HCT116 (cell line): ENCODE measurements around the gene ANO6. TPM values are rescaled to one million over a fixed set of nuclear protein-coding genes. Genes with fewer than 3 reads are reported as not detected.

Experiments used
- ATAC-seq: fragments of 200-7000 bp; cut with Tn5 transposase; 2 replicates; pipeline ENCODE4 v1.9.1; 2020; ENCODE audit warnings: mild to moderate bottlenecking, moderate library complexity
- BruUV-seq: library from RNA; stranded (reverse); fragments of 400-500 nt; replicated peaks from 2 replicates; lab custom pipeline; 2021; lab: Mats Ljungman, UMichigan
- CTCF ChIA-PET: fragments of 300-600 bp; sonication (Branson Sonifier 250); formaldehyde crosslinking; loops from one replicate; lab custom pipeline; 2021; ENCODE audit warnings: antibody characterized with exemption; lab: Charles Lee
- POLR2A ChIA-PET: fragments of 300-600, 350-600 bp; sonication (Branson Sonifier 250); formaldehyde crosslinking; loops from one replicate; lab custom pipeline; 2021; ENCODE audit warnings: antibody characterized with exemption; lab: Charles Lee
- RAD21 ChIA-PET, 2 experiments: fragments of 300-600 bp; sonication (Branson Sonifier 250); formaldehyde crosslinking; loops; one replicate each; lab custom pipeline; 2023; ENCODE audit warnings: low total read pairs in 2 of 2; ENCODE audit not compliant: uncharacterized antibody in 2 of 2, unreplicated experiment in 2 of 2, low non-redundant PET in 1 of 2; lab: Charles Lee
- DNase-seq: peaks from one replicate; pipeline ENCODE4 v3.0.0-alpha.2; 2010; ENCODE audit warnings: low read depth, low spot score
- H2AFZ ChIP-seq: fragments of 200-600 bp; shearing (Covaris generic), sonication (generic); 2 replicates; pipeline ENCODE4 v1.6.1; 2017; ENCODE audit warnings: low read depth, mixed run types, mixed read lengths, antibody characterized with exemption, low read length; ENCODE audit not compliant: poor library complexity, severe bottlenecking
- H3K27ac ChIP-seq: 2 replicates; pipeline ENCODE4 v1.5.1; 2012; ENCODE audit warnings: low read depth, low read length
- H3K27me3 ChIP-seq: fragments of 200-600 bp; sonication (generic); 2 replicates; pipeline ENCODE4 v1.6.1; 2016; ENCODE audit warnings: mixed run types, low read length, mixed read lengths; ENCODE audit not compliant: insufficient read depth
- H3K36me3 ChIP-seq, 2 experiments: fragments of 200-500 bp in 1 of 2; fragments of 200-600 bp in 1 of 2; sonication (Bioruptor generic) in 1 of 2; sonication (generic) in 1 of 2; 2 replicates each; pipeline versions ENCODE4 v1.5.1 to v1.6.1; 2014 to 2016; ENCODE audit warnings: low read length in 2 of 2, inconsistent platforms in 1 of 2, mixed read lengths in 1 of 2, mixed run types in 1 of 2; ENCODE audit not compliant: insufficient read depth in 2 of 2, control insufficient read depth in 1 of 2
- H3K4me1 ChIP-seq, 2 experiments: fragments of 200-600 bp in 1 of 2; sonication (generic) in 1 of 2; 2 replicates each; pipeline versions ENCODE4 v1.5.1 to v1.6.1; 2012 to 2017; ENCODE audit warnings: low read length in 2 of 2, inconsistent platforms in 1 of 2, mild to moderate bottlenecking in 1 of 2, mixed read lengths in 1 of 2, mixed run types in 1 of 2, moderate library complexity in 1 of 2; ENCODE audit not compliant: insufficient read depth in 2 of 2, control insufficient read depth in 1 of 2
- H3K4me2 ChIP-seq: fragments of 200-600 bp; sonication (generic); 2 replicates; pipeline ENCODE4 v1.6.1; 2017; ENCODE audit warnings: mixed run types, low read length, mixed read lengths
- H3K4me3 ChIP-seq, 2 experiments: fragments of 200-600 bp in 1 of 2; sonication (generic) in 1 of 2; replicated peaks in 1 of 2; 2 replicates each; pipeline ENCODE4 v1.5.1; 2011 to 2016; ENCODE audit warnings: low read length in 2 of 2, control low read depth in 1 of 2, low read depth in 1 of 2, mild to moderate bottlenecking in 1 of 2, mixed read lengths in 1 of 2, mixed run types in 1 of 2
- H3K79me2 ChIP-seq: fragments of 200-600 bp; sonication (generic); 2 replicates; pipeline ENCODE4 v1.6.1; 2017; ENCODE audit warnings: mild to moderate bottlenecking, mixed run types, low read length, moderate library complexity, mixed read lengths; ENCODE audit not compliant: insufficient read depth
- H3K9ac ChIP-seq: fragments of 200-600 bp; sonication (generic); 2 replicates; pipeline ENCODE4 v1.6.1; 2016; ENCODE audit warnings: low read length, mixed read lengths
- H3K9me2 ChIP-seq: fragments of 200-600 bp; sonication (generic), shearing (Covaris generic); 2 replicates; pipeline ENCODE4 v1.6.1; 2017; ENCODE audit warnings: mixed run types, mild to moderate bottlenecking, moderate library complexity; ENCODE audit not compliant: insufficient read depth
- H3K9me3 ChIP-seq, 2 experiments: fragments of 200-500 bp in 1 of 2; fragments of 200-600 bp in 1 of 2; sonication (Bioruptor generic) in 1 of 2; sonication (generic) in 1 of 2; 2 replicates each; pipeline ENCODE4 v1.6.1; 2014 to 2017; ENCODE audit warnings: low read length in 2 of 2, mixed read lengths in 2 of 2, inconsistent platforms in 1 of 2, low read depth in 1 of 2, mild to moderate bottlenecking in 1 of 2, mixed run types in 1 of 2, moderate library complexity in 1 of 2; ENCODE audit not compliant: control insufficient read depth in 1 of 2, insufficient read depth in 1 of 2
- H4K20me1 ChIP-seq: fragments of 200-600 bp; sonication (generic), shearing (Covaris generic); 2 replicates; pipeline ENCODE4 v1.6.1; 2017; ENCODE audit warnings: mixed run types, mild to moderate bottlenecking, moderate library complexity; ENCODE audit not compliant: insufficient read depth
- CBX3 ChIP-seq: IDR thresholded peaks from 2 replicates; pipeline ENCODE4 v1.6.1; 2012; ENCODE audit warnings: low read depth
- CEBPB ChIP-seq: IDR thresholded peaks from 2 replicates; pipeline ENCODE4 v1.6.1; 2012; ENCODE audit warnings: low read depth
- EGR1 ChIP-seq: IDR thresholded peaks from 2 replicates; pipeline ENCODE4 v1.6.1; 2012; ENCODE audit warnings: low read depth
- ELF1 ChIP-seq: IDR thresholded peaks from 2 replicates; pipeline ENCODE4 v1.6.1; 2012; ENCODE audit warnings: low read depth, borderline replicate concordance
- EZH2 ChIP-seq: fragments of 200-600 bp; sonication (generic); IDR thresholded peaks from 2 replicates; pipeline ENCODE4 v1.6.1; 2017; ENCODE audit warnings: antibody characterized with exemption, mixed run types
- EZH2phosphoT487 ChIP-seq: fragments of 200-600 bp; IDR thresholded peaks from 2 replicates; pipeline ENCODE4 v1.6.1; 2018; ENCODE audit warnings: antibody characterized with exemption, borderline replicate concordance
- FOSL1 ChIP-seq: IDR thresholded peaks from 2 replicates; pipeline ENCODE4 v1.6.1; 2012; ENCODE audit warnings: low read depth
- JUND ChIP-seq: IDR thresholded peaks from 2 replicates; pipeline ENCODE4 v1.6.1; 2012
- POLR2A ChIP-seq: IDR thresholded peaks from 2 replicates; pipeline ENCODE4 v1.7.0; 2011; ENCODE audit warnings: borderline replicate concordance; ENCODE audit not compliant: insufficient read depth, insufficient read length; ENCODE audit errors: extremely low read depth
- POLR2AphosphoS5 ChIP-seq: IDR thresholded peaks from 2 replicates; pipeline ENCODE4 v1.6.1; 2011; ENCODE audit warnings: mild to moderate bottlenecking, low read depth, low read length, moderate library complexity
- RAD21 ChIP-seq: IDR thresholded peaks from 2 replicates; pipeline ENCODE4 v1.6.1; 2012; ENCODE audit warnings: low read depth, mild to moderate bottlenecking
- SIN3A ChIP-seq: IDR thresholded peaks from 2 replicates; pipeline ENCODE4 v1.6.1; 2012; ENCODE audit warnings: low read depth
- SP1 ChIP-seq: IDR thresholded peaks from 2 replicates; pipeline ENCODE4 v1.6.1; 2012; ENCODE audit warnings: low read depth
- SRF ChIP-seq: IDR thresholded peaks from 2 replicates; pipeline ENCODE4 v1.6.1; 2012; ENCODE audit warnings: low read depth
- YY1 ChIP-seq: IDR thresholded peaks from 2 replicates; pipeline ENCODE4 v1.6.1; 2011; ENCODE audit warnings: low read length, low read depth, moderate library complexity, mild to moderate bottlenecking; ENCODE audit not compliant: insufficient replicate concordance; ENCODE audit errors: extremely low read depth
- ZNF274 ChIP-seq: fragments of 200-500 bp; sonication (Bioruptor generic); IDR thresholded peaks from 2 replicates; pipeline ENCODE4 v1.6.1; 2014; ENCODE audit warnings: mild to moderate bottlenecking, low read depth, low read length, inconsistent platforms
- intact Hi-C: fragments of 100-400 bp; cut with micrococcal nuclease; formaldehyde crosslinking; loops from 2 replicates; pipeline ENCODE4 v1.10.0; 2022
- total RNA-seq: library from RNA; stranded (reverse); gene quantifications from one replicate; pipeline ENCODE4 v1.2.1, GENCODE V29; 2021; ENCODE audit not compliant: unreplicated experiment
- TF ChIP-seq, protein P1 (sequence below): IDR thresholded peaks from 2 replicates; pipeline ENCODE4 v1.6.1; 2012
- TF ChIP-seq, protein P2 (sequence below): IDR thresholded peaks from 2 replicates; pipeline ENCODE4 v1.6.1; 2011; ENCODE audit warnings: mild to moderate bottlenecking, low read length, moderate library complexity; ENCODE audit not compliant: insufficient replicate concordance; ENCODE audit errors: extremely low read depth
- TF ChIP-seq, protein P3 (sequence below), 3 experiments: fragments of 200-600 bp in 1 of 3; sonication (generic) in 1 of 3; IDR thresholded peaks in 2 of 3; conservative IDR thresholded peaks in 1 of 3; 2 replicates each; pipeline ENCODE4 v1.5.1; 2012 to 2017; ENCODE audit warnings: low read depth in 2 of 3, low read length in 2 of 3, antibody characterized with exemption in 1 of 3, borderline replicate concordance in 1 of 3, control low read depth in 1 of 3, mild to moderate bottlenecking in 1 of 3, mixed read lengths in 1 of 3, mixed run types in 1 of 3, moderate library complexity in 1 of 3; ENCODE audit not compliant: insufficient read depth in 1 of 3
- TF ChIP-seq, protein P4 (sequence below): IDR thresholded peaks from 2 replicates; pipeline ENCODE4 v1.6.1; 2012; ENCODE audit warnings: low read depth

Gene ANO6
- total RNA-seq, 1 experiment from 2014 or later: 36.7 TPM

DNA sequence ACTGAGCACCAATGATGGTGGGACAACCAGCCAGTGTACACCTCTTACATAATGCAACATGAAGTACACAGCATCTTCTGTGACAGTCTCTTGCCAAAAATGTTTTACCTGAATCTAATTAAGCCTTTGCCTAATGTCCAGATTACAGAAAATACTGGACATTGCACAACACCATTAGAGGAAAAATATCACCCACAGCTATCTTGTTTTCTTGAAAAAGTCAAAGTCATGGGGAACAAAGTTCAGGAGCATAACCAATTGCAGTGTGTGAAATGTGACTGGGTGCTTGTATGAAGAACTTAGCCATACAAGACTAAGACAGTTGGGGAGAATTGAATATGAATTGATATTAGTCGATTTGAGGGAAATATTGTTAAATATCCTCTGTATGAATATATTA is 12.1 kb upstream of the ANO6 start:
- DNase-seq: no peak
- H3K36me3 ChIP-seq: no peaks in the 10 kb centered on the region
- no peak overlapping the region for H2AFZ ChIP-seq
- RAD21 ChIA-PET: no interaction called here
- no peak for ATAC-seq
- H3K79me2 ChIP-seq: no peaks in the 10 kb centered on the region
- H3K27me3 ChIP-seq: no peaks in the 10 kb centered on the region
- CTCF ChIA-PET: no interaction called here
- H3K27ac ChIP-seq: no peak overlapping the region
- H3K9me2 ChIP-seq: no peaks in the 10 kb centered on the region
- BruUV-seq: no TSS peak
- intact Hi-C loops: no loop called here
- TF ChIP-seq, protein P1, sequence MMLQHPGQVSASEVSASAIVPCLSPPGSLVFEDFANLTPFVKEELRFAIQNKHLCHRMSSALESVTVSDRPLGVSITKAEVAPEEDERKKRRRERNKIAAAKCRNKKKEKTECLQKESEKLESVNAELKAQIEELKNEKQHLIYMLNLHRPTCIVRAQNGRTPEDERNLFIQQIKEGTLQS: no peak
- TF ChIP-seq EZH2 (no peak), POLR2A (no peak), SRF (no peak), RAD21 (no peak), CEBPB (no peak), SIN3A (no peak), EZH2phosphoT487 (no peak), JUND (no peak), EGR1 (no peak), ZNF274 (no peak), POLR2AphosphoS5 (no peak), YY1 (no peak), SP1 (no peak), CBX3 (no peak), ELF1 (no peak), FOSL1 (no peak)
- TF ChIP-seq, protein P2, sequence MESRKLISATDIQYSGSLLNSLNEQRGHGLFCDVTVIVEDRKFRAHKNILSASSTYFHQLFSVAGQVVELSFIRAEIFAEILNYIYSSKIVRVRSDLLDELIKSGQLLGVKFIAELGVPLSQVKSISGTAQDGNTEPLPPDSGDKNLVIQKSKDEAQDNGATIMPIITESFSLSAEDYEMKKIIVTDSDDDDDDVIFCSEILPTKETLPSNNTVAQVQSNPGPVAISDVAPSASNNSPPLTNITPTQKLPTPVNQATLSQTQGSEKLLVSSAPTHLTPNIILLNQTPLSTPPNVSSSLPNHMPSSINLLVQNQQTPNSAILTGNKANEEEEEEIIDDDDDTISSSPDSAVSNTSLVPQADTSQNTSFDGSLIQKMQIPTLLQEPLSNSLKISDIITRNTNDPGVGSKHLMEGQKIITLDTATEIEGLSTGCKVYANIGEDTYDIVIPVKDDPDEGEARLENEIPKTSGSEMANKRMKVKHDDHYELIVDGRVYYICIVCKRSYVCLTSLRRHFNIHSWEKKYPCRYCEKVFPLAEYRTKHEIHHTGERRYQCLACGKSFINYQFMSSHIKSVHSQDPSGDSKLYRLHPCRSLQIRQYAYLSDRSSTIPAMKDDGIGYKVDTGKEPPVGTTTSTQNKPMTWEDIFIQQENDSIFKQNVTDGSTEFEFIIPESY: no peak
- TF ChIP-seq, protein P3, sequence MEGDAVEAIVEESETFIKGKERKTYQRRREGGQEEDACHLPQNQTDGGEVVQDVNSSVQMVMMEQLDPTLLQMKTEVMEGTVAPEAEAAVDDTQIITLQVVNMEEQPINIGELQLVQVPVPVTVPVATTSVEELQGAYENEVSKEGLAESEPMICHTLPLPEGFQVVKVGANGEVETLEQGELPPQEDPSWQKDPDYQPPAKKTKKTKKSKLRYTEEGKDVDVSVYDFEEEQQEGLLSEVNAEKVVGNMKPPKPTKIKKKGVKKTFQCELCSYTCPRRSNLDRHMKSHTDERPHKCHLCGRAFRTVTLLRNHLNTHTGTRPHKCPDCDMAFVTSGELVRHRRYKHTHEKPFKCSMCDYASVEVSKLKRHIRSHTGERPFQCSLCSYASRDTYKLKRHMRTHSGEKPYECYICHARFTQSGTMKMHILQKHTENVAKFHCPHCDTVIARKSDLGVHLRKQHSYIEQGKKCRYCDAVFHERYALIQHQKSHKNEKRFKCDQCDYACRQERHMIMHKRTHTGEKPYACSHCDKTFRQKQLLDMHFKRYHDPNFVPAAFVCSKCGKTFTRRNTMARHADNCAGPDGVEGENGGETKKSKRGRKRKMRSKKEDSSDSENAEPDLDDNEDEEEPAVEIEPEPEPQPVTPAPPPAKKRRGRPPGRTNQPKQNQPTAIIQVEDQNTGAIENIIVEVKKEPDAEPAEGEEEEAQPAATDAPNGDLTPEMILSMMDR (IDR thresholded peaks at IDR 0.05 in 2 of 3, conservative IDR thresholded peaks at IDR 0.05 in 1 of 3; ENCODE audit: borderline replicate concordance in 1 of 3, insufficient read depth in 1 of 3, low read depth in 2 of 3, low read length in 2 of 3): no peak
- TF ChIP-seq, protein P4, sequence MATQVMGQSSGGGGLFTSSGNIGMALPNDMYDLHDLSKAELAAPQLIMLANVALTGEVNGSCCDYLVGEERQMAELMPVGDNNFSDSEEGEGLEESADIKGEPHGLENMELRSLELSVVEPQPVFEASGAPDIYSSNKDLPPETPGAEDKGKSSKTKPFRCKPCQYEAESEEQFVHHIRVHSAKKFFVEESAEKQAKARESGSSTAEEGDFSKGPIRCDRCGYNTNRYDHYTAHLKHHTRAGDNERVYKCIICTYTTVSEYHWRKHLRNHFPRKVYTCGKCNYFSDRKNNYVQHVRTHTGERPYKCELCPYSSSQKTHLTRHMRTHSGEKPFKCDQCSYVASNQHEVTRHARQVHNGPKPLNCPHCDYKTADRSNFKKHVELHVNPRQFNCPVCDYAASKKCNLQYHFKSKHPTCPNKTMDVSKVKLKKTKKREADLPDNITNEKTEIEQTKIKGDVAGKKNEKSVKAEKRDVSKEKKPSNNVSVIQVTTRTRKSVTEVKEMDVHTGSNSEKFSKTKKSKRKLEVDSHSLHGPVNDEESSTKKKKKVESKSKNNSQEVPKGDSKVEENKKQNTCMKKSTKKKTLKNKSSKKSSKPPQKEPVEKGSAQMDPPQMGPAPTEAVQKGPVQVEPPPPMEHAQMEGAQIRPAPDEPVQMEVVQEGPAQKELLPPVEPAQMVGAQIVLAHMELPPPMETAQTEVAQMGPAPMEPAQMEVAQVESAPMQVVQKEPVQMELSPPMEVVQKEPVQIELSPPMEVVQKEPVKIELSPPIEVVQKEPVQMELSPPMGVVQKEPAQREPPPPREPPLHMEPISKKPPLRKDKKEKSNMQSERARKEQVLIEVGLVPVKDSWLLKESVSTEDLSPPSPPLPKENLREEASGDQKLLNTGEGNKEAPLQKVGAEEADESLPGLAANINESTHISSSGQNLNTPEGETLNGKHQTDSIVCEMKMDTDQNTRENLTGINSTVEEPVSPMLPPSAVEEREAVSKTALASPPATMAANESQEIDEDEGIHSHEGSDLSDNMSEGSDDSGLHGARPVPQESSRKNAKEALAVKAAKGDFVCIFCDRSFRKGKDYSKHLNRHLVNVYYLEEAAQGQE: no peak
- no peaks in the 10 kb centered on the region for H3K9me3 ChIP-seq
- H3K4me1 ChIP-seq: peaks cover 0 to 4% of the 10 kb centered on the region in 2 experiments; a peak in 1 of 4 replicates
- no peaks in the 10 kb centered on the region for H4K20me1 ChIP-seq
- H3K4me3 ChIP-seq: no peak overlapping the region
- POLR2A ChIA-PET: no interaction called here
- no peak overlapping the region for H3K9ac ChIP-seq
- no peak overlapping the region for H3K4me2 ChIP-seq
